DND-41 (cell line): ENCODE measurements around the gene TTC9C.
A peak's percentile ranks its signal among the peaks of the same experiment; 100 is the strongest.

Experiments used
- ATAC-seq: fragments of 200-7000 bp; cut with Tn5 transposase; 3 replicates; pipeline ENCODE4 v1.9.1; 2021; ENCODE audit warnings: low read depth; ENCODE audit not compliant: insufficient read depth
- DNase-seq: peaks from one replicate; pipeline ENCODE4 v3.0.0-alpha.2; 2020
- H2AFZ ChIP-seq: 2 replicates; pipeline ENCODE4 v1.6.0; 2012; ENCODE audit warnings: low read depth, low read length
- H3K27ac ChIP-seq: 2 replicates; pipeline ENCODE4 v1.5.1; 2012; ENCODE audit warnings: low read length, inconsistent platforms
- H3K27me3 ChIP-seq: fragments of 200-600 bp; sonication (generic); 2 replicates; pipeline ENCODE4 v1.6.0; 2012; ENCODE audit warnings: low read length, mild to moderate bottlenecking, inconsistent platforms; ENCODE audit not compliant: insufficient read depth, poor library complexity
- H3K36me3 ChIP-seq: 2 replicates; pipeline ENCODE4 v1.5.1; 2012; ENCODE audit warnings: low read length, inconsistent platforms; ENCODE audit not compliant: insufficient read depth
- H3K4me1 ChIP-seq: 2 replicates; pipeline ENCODE4 v1.5.1; 2012; ENCODE audit warnings: mild to moderate bottlenecking, low read length; ENCODE audit not compliant: insufficient read depth
- H3K4me2 ChIP-seq: 2 replicates; pipeline ENCODE4 v1.6.0; 2012; ENCODE audit warnings: mild to moderate bottlenecking, moderate library complexity, low read length, inconsistent platforms; ENCODE audit not compliant: insufficient read depth
- H3K4me3 ChIP-seq, 2 experiments: fragments of 200-600 bp in 1 of 2; shearing (Covaris generic) in 1 of 2; 2 replicates each; pipeline ENCODE4 v1.5.1; 2012 to 2016; ENCODE audit warnings: inconsistent platforms in 2 of 2, low read length in 2 of 2, mild to moderate bottlenecking in 2 of 2, low read depth in 1 of 2, moderate library complexity in 1 of 2
- H3K79me2 ChIP-seq: 2 replicates; pipeline ENCODE4 v1.6.0; 2012; ENCODE audit warnings: low read length, inconsistent platforms; ENCODE audit not compliant: insufficient read depth
- H3K9ac ChIP-seq: 2 replicates; pipeline ENCODE4 v1.6.0; 2012; ENCODE audit warnings: low read depth, mild to moderate bottlenecking, inconsistent platforms, low read length, moderate library complexity
- H3K9me3 ChIP-seq: 2 replicates; pipeline ENCODE4 v1.5.1; 2012; ENCODE audit warnings: low read length, moderate library complexity, mild to moderate bottlenecking, inconsistent platforms; ENCODE audit not compliant: insufficient read depth, severe bottlenecking
- H4K20me1 ChIP-seq: 2 replicates; pipeline ENCODE4 v1.6.0; 2012; ENCODE audit warnings: low read length; ENCODE audit not compliant: insufficient read depth
- EZH2 ChIP-seq: IDR thresholded peaks from 3 replicates; pipeline ENCODE4 v1.6.1; 2012; ENCODE audit warnings: borderline replicate concordance, low read depth, mild to moderate bottlenecking, moderate library complexity, low read length, inconsistent platforms; ENCODE audit not compliant: severe bottlenecking
- TF ChIP-seq, protein P1 (sequence below): IDR thresholded peaks from 2 replicates; pipeline ENCODE4 v1.5.1; 2012; ENCODE audit warnings: borderline replicate concordance, low read length, moderate library complexity, mild to moderate bottlenecking; ENCODE audit not compliant: poor library complexity, severe bottlenecking; ENCODE audit errors: extremely low read depth

Gene TTC9C

GRCh38 chr11:62705413-62705812 is 22.9 kb upstream of the TTC9C start:
- Histone ChIP-seq H3K27me3 (no peaks in the 10 kb centered on the region), H3K4me2 (peak overlapping the region; percentile 97), H3K4me1 (peaks cover 49% of the 10 kb centered on the region), H2AFZ (peak overlapping the region; percentile 94), H4K20me1 (no peaks in the 10 kb centered on the region), H3K27ac (peak overlapping the region; percentile 96), H3K9ac (peak overlapping the region; percentile 83), H3K36me3 (peaks cover 13% of the 10 kb centered on the region), H3K4me3 (peak overlapping the region; percentile 44 to 88), H3K9me3 (no peaks in the 10 kb centered on the region), H3K79me2 (peaks cover 22% of the 10 kb centered on the region)
- ATAC-seq (no peak), DNase-seq (no peak)
- TF ChIP-seq EZH2: no peak
- TF ChIP-seq, protein P1, sequence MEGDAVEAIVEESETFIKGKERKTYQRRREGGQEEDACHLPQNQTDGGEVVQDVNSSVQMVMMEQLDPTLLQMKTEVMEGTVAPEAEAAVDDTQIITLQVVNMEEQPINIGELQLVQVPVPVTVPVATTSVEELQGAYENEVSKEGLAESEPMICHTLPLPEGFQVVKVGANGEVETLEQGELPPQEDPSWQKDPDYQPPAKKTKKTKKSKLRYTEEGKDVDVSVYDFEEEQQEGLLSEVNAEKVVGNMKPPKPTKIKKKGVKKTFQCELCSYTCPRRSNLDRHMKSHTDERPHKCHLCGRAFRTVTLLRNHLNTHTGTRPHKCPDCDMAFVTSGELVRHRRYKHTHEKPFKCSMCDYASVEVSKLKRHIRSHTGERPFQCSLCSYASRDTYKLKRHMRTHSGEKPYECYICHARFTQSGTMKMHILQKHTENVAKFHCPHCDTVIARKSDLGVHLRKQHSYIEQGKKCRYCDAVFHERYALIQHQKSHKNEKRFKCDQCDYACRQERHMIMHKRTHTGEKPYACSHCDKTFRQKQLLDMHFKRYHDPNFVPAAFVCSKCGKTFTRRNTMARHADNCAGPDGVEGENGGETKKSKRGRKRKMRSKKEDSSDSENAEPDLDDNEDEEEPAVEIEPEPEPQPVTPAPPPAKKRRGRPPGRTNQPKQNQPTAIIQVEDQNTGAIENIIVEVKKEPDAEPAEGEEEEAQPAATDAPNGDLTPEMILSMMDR: no peak

DNA sequence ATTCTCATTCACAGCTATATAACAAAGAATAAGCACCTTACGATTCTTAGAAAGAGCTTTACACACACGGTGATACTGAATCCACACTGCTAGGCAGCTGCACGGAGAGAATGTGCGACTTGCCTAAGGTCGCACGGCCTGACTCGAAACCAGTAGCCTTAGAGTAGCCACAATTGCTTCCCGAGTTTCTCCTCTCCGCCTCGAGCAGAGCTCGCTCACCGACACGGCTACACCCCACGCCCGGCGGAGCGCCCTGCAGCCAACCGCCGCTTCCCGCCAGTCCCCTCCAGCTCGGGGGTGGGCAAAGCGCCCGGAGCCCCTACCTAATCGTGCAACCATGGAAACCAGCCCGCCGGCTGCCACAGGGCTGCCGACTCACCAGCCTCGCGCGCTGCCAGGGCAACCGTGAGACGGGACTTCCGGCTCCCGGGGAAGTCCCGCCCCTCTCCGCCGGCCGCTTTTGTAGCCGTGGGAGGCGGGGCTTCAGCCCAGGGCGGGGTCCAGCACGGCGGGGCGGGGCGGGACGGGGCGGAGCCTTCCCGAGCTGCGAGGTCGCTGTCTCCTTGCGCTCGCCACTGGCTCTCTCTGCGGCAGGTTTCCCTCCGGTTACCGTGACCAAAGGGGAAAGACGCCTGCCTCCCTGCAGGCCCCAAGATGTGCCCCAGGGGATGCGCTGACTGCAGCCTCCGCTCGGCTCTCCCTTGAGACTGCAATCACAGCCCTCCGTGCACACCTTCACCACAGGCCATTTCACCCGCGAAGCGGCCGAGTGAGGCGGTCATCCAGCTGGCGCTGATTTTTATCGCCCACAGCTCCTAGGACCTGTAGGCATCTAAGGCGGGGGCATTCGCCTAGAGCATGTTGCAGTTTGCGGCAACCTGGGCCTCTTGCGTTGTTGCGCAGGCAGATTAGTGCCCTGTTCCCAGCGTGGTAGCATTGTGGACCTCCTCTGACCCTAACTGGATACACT is 22.1 kb upstream of the TTC9C start:
- H3K4me1 ChIP-seq: peaks cover 52% of the 10 kb centered on the region
- H3K4me2 ChIP-seq: peak overlapping the region; percentile 97
- H3K9ac ChIP-seq: peak overlapping the region; percentile 83
- H3K79me2 ChIP-seq: peaks cover 22% of the 10 kb centered on the region
- TF ChIP-seq, protein P1: no peak
- no peak for TF ChIP-seq EZH2
- peak overlapping the region; percentile 44 to 88 for H3K4me3 ChIP-seq
- peak overlapping the region; percentile 96 for H3K27ac ChIP-seq
- H3K9me3 ChIP-seq: no peaks in the 10 kb centered on the region
- no peaks in the 10 kb centered on the region for H3K27me3 ChIP-seq
- H2AFZ ChIP-seq: peak overlapping the region; percentile 94
- H4K20me1 ChIP-seq: no peaks in the 10 kb centered on the region
- DNase-seq (peak; percentile 97), ATAC-seq (peak; percentile 78)
- peaks cover 14% of the 10 kb centered on the region for H3K36me3 ChIP-seq

DNA sequence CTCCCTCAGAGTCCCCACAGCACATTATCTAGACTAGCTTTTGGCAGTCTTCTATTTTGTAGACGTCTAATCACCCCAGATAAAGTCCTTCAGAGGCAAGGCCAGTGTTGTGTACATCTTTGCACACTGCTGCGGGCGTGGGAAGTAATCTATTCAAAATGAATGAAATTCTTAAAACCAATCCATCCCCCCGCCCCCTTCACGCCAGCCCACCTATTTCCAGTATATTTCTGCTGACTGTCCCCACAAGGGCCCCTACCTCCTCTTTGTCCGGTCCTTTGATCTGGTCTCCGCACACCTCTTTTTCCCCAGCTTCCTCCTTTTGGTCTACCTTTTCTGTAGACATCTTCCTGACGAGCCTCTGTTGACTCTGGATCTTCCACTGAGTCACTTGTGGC is 21.4 kb upstream of the TTC9C start:
- Histone ChIP-seq H3K79me2 (peaks cover 22% of the 10 kb centered on the region), H3K27ac (peak overlapping the region; percentile 72), H3K4me3 (peak overlapping the region in 1 of 2 experiments; percentile 88; a peak in 2 of 4 replicates), H3K9ac (peak overlapping the region; percentile 83), H3K36me3 (peaks cover 19% of the 10 kb centered on the region), H3K9me3 (no peaks in the 10 kb centered on the region), H3K4me2 (peak overlapping the region; percentile 97), H4K20me1 (no peaks in the 10 kb centered on the region), H3K4me1 (peaks cover 52% of the 10 kb centered on the region), H2AFZ (peak overlapping the region; percentile 80), H3K27me3 (no peaks in the 10 kb centered on the region)
- ATAC-seq (no peak), DNase-seq (no peak)
- TF ChIP-seq EZH2: no peak
- TF ChIP-seq, protein P1: no peak
